Suprapubic skin (tissue), 4 donors: ENCODE results near the gene KDM4B. TPM values are rescaled to one million over a fixed set of nuclear protein-coding genes. Genes with fewer than 3 reads are reported as not detected.
A peak's percentile ranks its signal among the peaks of the same experiment; 100 is the strongest.

ENCODE experiments used
- DNase-seq, 2 donors: peaks; one replicate each; pipeline ENCODE4 v3.0.0-alpha.2; 2019; ENCODE audit warnings: low spot score in 2 of 2
- H3K27ac ChIP-seq: fragments of 200-600 bp; sonication (generic); one replicate; pipeline ENCODE4 v1.5.1; 2019
- H3K27me3 ChIP-seq: fragments of 200-600 bp; sonication (generic); one replicate; pipeline ENCODE4 v1.5.1; 2019
- H3K36me3 ChIP-seq: fragments of 200-600 bp; sonication (generic); one replicate; pipeline ENCODE4 v1.5.1; 2019
- H3K4me1 ChIP-seq: fragments of 200-600 bp; sonication (generic); one replicate; pipeline ENCODE4 v1.5.1; 2019
- H3K4me3 ChIP-seq: fragments of 200-600 bp; sonication (generic); one replicate; pipeline ENCODE4 v1.5.1; 2019; ENCODE audit warnings: mild to moderate bottlenecking
- H3K9me3 ChIP-seq: fragments of 200-600 bp; sonication (generic); one replicate; pipeline ENCODE4 v1.5.1; 2019
- EP300 ChIP-seq: sonication (generic); formaldehyde crosslinking; IDR thresholded peaks from one replicate; pipeline ENCODE4 v1.6.1; 2017; ENCODE audit warnings: antibody characterized with exemption
- POLR2A ChIP-seq, 2 donors: fragments of 450-650 bp; IDR thresholded peaks; one replicate each; pipeline ENCODE4 v1.6.1; 2017; ENCODE audit warnings: antibody characterized with exemption in 2 of 2, mild to moderate bottlenecking in 2 of 2, moderate library complexity in 2 of 2
- POLR2AphosphoS5 ChIP-seq, 3 donors: sonication (generic); formaldehyde crosslinking; IDR thresholded peaks; one replicate each; pipeline ENCODE4 v1.6.1; 2017; ENCODE audit warnings: antibody characterized with exemption in 3 of 3
- WGBS: methylation state at CpG from one replicate; pipeline ENCODE4 v1.1.5; 2018; 5-methylcytosine and 5-hydroxymethylcytosine counted together
- total RNA-seq, 4 donors: library from RNA; depleted of rRNA; stranded (reverse); fragments of >200 nt; gene quantifications; one replicate each; pipeline ENCODE4 v1.1.0, GENCODE V29; 2016
- TF ChIP-seq, protein P1 (sequence below), 2 donors: fragments of 200-600 bp in 1 of 2; fragments of 450-650 bp in 1 of 2; sonication (generic) in 1 of 2; IDR thresholded peaks; one replicate each; pipeline ENCODE4 v1.5.1; 2016 to 2019; ENCODE audit warnings: antibody characterized with exemption in 2 of 2, mild to moderate bottlenecking in 1 of 2, moderate library complexity in 1 of 2

The KDM4B gene
- total RNA-seq, 4 donors from 2014 or later = 34.2 to 82.7 (median 48.7) TPM

GRCh38 chr19:5041913-5042187 is 72.9 kb downstream of the KDM4B start:
- H3K9me3 ChIP-seq = no peaks in the 10 kb centered on the region
- no peaks in the 10 kb centered on the region for H3K27me3 ChIP-seq
- H3K27ac ChIP-seq = peak overlapping the region; percentile 78
- WGBS = 57% methylated on average over 1 of the region's 11 CpGs
- no peak for DNase-seq
- H3K4me3 ChIP-seq = no peak overlapping the region
- TF ChIP-seq POLR2AphosphoS5 (IDR thresholded peaks at IDR 0.05) (no peak), POLR2A (IDR thresholded peaks at IDR 0.05) (no peak), EP300 (no peak)
- TF ChIP-seq, protein P1, sequence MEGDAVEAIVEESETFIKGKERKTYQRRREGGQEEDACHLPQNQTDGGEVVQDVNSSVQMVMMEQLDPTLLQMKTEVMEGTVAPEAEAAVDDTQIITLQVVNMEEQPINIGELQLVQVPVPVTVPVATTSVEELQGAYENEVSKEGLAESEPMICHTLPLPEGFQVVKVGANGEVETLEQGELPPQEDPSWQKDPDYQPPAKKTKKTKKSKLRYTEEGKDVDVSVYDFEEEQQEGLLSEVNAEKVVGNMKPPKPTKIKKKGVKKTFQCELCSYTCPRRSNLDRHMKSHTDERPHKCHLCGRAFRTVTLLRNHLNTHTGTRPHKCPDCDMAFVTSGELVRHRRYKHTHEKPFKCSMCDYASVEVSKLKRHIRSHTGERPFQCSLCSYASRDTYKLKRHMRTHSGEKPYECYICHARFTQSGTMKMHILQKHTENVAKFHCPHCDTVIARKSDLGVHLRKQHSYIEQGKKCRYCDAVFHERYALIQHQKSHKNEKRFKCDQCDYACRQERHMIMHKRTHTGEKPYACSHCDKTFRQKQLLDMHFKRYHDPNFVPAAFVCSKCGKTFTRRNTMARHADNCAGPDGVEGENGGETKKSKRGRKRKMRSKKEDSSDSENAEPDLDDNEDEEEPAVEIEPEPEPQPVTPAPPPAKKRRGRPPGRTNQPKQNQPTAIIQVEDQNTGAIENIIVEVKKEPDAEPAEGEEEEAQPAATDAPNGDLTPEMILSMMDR (IDR thresholded peaks at IDR 0.05) = no peak
- H3K36me3 ChIP-seq = peaks cover 13% of the 10 kb centered on the region
- H3K4me1 ChIP-seq = peaks cover 67% of the 10 kb centered on the region

DNA sequence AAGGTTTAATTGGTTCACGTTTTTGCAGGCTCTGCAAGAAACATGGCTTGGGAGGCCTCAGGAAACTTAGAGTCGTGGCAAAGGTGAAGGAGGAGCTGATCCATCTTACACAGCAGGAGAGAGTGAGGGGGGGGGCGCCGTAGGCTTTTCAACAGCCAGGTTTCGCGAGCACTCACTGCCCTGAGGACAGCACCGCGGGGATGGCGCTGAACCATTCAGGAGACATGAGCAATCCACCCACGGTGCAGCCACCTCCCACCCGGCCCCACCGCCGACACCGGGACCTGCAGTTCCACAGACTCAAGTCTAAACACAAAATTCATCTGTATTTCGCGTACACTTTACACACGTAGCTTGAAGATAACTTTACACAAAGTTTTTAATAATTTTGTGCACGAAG is 73.6 kb downstream of the KDM4B start:
- peak overlapping the region; percentile 78 for H3K27ac ChIP-seq
- H3K27me3 ChIP-seq = no peaks in the 10 kb centered on the region
- WGBS = 77% methylated on average over 18 of the region's 18 CpGs
- peaks cover 67% of the 10 kb centered on the region for H3K4me1 ChIP-seq
- DNase-seq = no peak
- peaks cover 16% of the 10 kb centered on the region for H3K36me3 ChIP-seq
- H3K9me3 ChIP-seq = no peaks in the 10 kb centered on the region
- H3K4me3 ChIP-seq = no peak overlapping the region
- TF ChIP-seq, protein P1 (IDR thresholded peaks at IDR 0.05) = no peak
- no peak for TF ChIP-seq POLR2A (IDR thresholded peaks at IDR 0.05)
- no peak for TF ChIP-seq EP300
- TF ChIP-seq POLR2AphosphoS5 (IDR thresholded peaks at IDR 0.05) = no peak

- peaks cover 14% of the 10 kb centered on the region for H3K36me3 ChIP-seq
- no peak for TF ChIP-seq POLR2AphosphoS5 (IDR thresholded peaks at IDR 0.05)
- no peak for TF ChIP-seq EP300
- TF ChIP-seq POLR2A (IDR thresholded peaks at IDR 0.05) = no peak
- TF ChIP-seq, protein P1 (IDR thresholded peaks at IDR 0.05) = no peak
- no peak for DNase-seq
- H3K4me3 ChIP-seq = no peak overlapping the region
- no peak overlapping the region for H3K27ac ChIP-seq
- WGBS = 97% methylated on average over 16 of the region's 16 CpGs
- no peaks in the 10 kb centered on the region for H3K9me3 ChIP-seq
- H3K4me1 ChIP-seq = peaks cover 68% of the 10 kb centered on the region
- no peaks in the 10 kb centered on the region for H3K27me3 ChIP-seq
Measured at GRCh38 chr19:5045029-5045428, 76.1 kb downstream of the KDM4B start.

DNA sequence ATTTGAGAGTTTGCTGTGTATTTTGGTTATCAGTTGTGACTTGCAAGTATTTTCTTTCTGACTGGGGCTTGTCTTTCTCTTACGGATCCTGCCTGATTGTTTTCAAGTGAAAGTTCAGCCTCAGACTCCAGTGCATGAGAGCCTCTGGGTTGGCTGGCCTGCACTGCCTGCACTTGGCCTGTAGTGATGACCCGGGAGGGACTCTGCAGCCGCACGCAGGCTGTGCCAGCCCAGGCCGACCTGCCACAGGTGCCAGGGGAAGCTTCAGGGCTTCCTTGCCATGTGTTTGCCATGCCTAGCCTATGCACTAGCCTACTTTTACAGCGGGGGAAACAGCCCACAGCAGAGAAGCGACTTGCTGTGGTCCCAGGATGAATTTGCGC is 77.0 kb downstream of the KDM4B start:
- peaks cover 66% of the 10 kb centered on the region for H3K4me1 ChIP-seq
- DNase-seq = no peak
- H3K9me3 ChIP-seq = no peaks in the 10 kb centered on the region
- no peaks in the 10 kb centered on the region for H3K27me3 ChIP-seq
- WGBS = 41% methylated on average over 8 of the region's 8 CpGs
- H3K36me3 ChIP-seq = peaks cover 7% of the 10 kb centered on the region
- no peak overlapping the region for H3K4me3 ChIP-seq
- H3K27ac ChIP-seq = peak overlapping the region; percentile 83
- no peak for TF ChIP-seq POLR2A (IDR thresholded peaks at IDR 0.05)
- TF ChIP-seq, protein P1 (IDR thresholded peaks at IDR 0.05) = peak in 1 of 2 donors; percentile 10

- peak overlapping the region; percentile 83 for H3K27ac ChIP-seq
- peaks cover 9% of the 10 kb centered on the region for H3K36me3 ChIP-seq
- TF ChIP-seq, protein P1 (IDR thresholded peaks at IDR 0.05) = no peak
- TF ChIP-seq POLR2A (IDR thresholded peaks at IDR 0.05) (no peak), POLR2AphosphoS5 (IDR thresholded peaks at IDR 0.05) (peak in 1 of 3 donors; percentile 52), EP300 (no peak)
- no peaks in the 10 kb centered on the region for H3K27me3 ChIP-seq
- 45% methylated on average over 6 of the region's 19 CpGs for WGBS
- no peak overlapping the region for H3K4me3 ChIP-seq
- peaks cover 61% of the 10 kb centered on the region for H3K4me1 ChIP-seq
- no peaks in the 10 kb centered on the region for H3K9me3 ChIP-seq
- no peak for DNase-seq
Measured at GRCh38 chr19:5046339-5047039, 77.6 kb downstream of the KDM4B start.
